ENCODE measurements around the gene SLIT3.

Gene SLIT3

DNA sequence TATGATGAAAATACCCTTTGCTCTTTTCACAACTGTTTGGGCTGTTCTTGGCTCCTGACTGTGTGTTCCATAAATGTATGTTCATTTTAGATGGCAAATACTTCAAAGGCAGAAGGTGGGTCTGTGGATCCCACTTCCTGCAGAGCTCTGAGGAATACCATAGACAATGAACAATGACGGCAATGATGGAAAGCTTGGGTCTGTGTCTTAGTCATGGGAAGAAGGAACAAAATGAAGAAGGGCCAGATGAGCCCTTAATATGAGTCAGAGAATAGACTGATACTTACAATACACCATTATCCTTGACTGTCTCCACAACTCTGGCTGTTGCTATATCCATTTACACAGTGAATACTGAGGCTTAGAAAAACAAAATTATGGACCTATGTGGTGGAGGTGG, 126.0 kb downstream of the SLIT3 start:
- DNase-seq (ENCODE audit: low spot score), result no peak

GRCh38 chr5:169173372-169173771, 127.6 kb downstream of the SLIT3 start:
- DNase-seq (ENCODE audit: low spot score), result no peak

DNA sequence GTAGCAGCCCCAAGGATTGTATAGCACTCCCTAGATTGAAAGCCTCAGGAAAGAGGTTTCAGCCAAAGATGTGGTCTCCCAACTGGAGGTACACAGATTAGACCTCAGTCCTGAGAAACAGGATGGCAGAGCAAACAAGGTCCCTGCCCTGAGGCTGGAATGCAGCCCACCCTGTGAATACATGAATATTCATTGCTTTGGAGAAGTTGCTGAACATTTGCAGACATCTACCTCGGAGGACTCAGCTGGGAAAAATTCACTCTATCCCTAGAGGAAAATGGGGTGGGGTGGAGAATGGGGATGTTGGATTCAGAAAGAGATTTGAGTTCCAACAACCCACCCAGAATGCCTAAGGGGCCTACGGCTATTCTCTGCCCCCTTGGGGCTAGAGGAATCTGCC, 129.4 kb downstream of the SLIT3 start:
- no peak for DNase-seq (ENCODE audit: low spot score)

DNA sequence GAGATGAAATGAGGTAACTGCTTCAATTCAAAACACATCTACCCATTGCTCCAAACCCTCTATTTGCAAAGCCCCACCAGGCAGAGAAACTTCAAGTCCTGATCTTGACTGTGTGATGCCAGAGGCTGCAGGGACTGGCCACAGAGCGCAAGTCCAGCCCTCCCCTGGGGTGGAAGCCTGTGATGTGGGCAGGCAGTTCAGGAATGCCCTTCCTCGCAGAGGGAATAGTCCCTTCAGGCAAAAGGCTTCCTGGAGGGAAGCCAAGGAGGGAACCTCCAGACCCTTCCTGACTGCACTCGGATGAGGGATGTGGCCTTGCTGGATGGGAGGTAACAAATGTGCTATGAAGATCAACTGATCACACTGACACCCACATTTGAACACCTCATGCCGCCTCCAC, 131.2 kb downstream of the SLIT3 start:
- DNase-seq (ENCODE audit: low spot score), result no peak

DNA sequence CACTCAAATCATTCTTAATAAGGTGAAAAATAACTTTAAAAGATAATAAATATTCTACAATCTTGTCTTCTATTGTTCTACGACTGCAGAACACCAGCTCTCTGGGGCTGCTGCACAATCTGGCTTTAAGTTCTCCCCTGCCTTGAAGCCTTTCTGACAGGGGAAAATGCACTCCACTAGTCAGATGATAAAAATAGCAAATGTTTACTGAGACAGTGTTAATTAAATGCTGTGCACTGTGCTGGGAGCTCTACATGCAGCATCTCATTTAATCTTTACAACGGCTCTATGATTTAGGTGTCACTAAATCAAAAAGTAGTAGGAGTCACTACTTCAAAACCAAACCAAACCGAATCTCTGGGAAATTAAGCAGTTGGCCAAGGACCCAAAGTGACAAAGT, 132.7 kb downstream of the SLIT3 start:
- no peak for DNase-seq (ENCODE audit: low spot score)

- DNase-seq (ENCODE audit: low spot score), result no peak
Measured at GRCh38 chr5:169166078-169166477, 134.9 kb downstream of the SLIT3 start.

DNA sequence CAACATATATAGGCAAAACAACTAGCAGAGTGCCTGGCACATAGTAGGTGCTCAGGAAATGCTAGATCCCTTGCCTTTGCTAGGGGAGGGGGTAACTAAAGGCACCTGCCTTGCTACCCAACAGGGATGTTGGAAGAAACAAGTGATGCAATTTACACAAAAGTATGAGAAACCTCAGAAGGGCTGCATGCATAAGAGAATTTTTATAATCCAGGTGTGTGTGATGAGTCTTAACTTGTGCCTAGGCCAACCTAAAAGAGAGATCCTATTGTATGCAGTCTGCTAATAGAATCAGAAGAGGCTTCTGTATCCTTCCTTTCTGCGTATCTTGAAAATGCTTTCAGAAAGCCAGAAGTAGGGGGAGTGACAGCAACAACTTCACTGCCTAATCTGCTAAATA, 135.9 kb downstream of the SLIT3 start:
- no peak for DNase-seq (ENCODE audit: low spot score)

GRCh38 chr5:169164481-169164925, 136.4 kb downstream of the SLIT3 start:
- DNase-seq (ENCODE audit: low spot score), result no peak

GRCh38 chr5:169162407-169162806, 138.5 kb downstream of the SLIT3 start:
- DNase-seq (ENCODE audit: low spot score), result no peak

- DNase-seq (ENCODE audit: low spot score), result no peak
Measured at GRCh38 chr5:169161022-169161680, 139.8 kb downstream of the SLIT3 start.

- DNase-seq (ENCODE audit: low spot score), result no peak
Measured at GRCh38 chr5:169160405-169160901, 140.5 kb downstream of the SLIT3 start.

- no peak for DNase-seq (ENCODE audit: low spot score)
Measured at GRCh38 chr5:169158764-169159163, 142.2 kb downstream of the SLIT3 start.

GRCh38 chr5:169157064-169157463, 143.9 kb downstream of the SLIT3 start:
- DNase-seq (ENCODE audit: low spot score), result no peak

DNA sequence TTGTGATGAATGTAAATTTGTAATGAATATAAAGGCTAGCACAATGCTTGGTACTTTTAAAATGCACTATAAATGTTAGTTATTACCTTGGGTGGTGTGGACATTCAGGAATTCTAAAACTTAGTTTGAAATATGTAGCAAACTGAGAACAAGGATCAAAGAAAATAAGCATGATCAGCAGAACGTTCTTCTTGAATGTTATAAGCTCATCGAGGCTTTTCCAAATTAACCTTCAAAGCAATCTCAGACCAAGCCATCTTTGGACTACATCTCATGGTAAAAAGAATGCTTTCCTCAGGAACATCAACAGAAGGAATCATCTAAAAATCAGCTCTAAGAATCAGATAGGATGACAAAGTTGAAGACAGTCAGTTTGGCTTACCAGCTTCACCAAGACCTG, 146.3 kb downstream of the SLIT3 start:
- no peak for DNase-seq (ENCODE audit: low spot score)

DNA sequence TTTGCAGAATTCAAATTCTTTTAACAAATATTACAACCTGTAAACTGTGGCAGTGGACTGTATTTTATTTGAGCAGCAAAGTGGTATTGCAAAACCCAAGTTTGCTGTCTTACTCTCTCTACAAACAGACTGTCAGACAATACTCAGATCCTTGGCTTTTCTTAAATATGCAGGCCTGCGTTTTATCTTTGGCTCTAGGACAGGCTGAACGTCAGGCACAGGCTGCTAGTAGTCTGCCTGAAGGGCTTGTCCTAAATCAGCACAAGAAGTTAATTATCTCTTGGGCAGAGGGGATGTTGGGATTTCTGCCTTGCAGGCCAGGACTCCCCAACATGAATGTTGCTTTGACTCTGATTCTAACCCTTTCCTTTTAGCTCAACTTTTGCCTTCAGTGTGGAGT, 147.5 kb downstream of the SLIT3 start:
- no peak for DNase-seq (ENCODE audit: low spot score)

DNA sequence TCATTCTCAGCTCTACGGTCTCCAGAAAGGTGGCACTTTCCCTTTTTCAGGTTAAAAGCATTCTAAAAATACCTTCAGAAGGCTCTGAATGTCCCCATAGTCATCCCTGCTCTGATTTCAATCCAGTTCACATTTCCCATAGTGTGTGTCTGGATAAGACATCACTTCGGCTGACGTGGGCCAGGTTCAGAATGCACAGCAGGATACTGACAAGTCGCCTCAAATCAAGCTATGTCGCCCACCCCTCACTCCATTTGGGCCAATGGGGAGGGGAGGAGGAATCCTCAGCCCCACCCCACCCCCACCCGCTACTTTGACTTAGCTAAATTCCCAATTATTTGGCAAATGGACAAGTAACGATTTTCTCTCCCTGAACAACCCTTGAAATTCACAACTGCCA, 148.0 kb downstream of the SLIT3 start:
- no peak for DNase-seq (ENCODE audit: low spot score)

GRCh38 chr5:169152453-169152852, 148.5 kb downstream of the SLIT3 start:
- no peak for DNase-seq (ENCODE audit: low spot score)

DNA sequence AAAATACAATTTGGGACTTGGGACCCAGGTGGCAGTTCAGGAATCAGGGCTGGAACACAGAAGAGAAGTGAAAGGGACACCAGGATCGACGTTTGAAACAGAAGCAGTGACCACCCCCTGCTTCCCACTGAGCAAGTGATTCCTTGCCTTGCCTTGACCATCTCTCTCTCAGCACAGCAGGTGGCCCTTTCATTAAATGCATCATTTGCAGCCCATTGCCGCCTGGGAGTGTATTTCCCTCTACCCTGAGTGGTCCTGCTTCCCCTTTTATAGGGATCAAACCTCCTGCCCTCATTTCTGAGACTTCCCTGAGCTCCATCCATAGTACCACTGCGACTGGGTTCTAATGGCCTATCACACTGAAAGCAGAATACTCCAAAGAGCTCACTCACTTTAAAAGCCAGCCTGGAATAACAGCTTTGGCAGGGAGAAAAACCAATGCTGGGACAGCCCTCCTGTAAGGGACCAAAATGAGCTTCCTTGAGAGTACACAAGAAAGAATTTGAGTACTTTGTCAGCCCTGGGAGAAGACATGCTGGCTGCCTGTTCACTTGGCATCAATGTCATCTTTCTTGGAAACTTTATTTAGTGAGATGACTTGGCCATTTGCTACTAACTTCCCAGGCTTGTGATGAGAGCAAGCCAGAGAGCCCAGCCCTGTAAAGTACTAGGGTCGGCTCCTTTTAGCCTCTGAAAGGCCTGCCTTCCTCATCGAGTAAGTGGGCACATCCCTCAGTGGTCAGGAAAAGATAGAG, 149.7 kb downstream of the SLIT3 start:
- DNase-seq (ENCODE audit: low spot score), result no peak

DNA sequence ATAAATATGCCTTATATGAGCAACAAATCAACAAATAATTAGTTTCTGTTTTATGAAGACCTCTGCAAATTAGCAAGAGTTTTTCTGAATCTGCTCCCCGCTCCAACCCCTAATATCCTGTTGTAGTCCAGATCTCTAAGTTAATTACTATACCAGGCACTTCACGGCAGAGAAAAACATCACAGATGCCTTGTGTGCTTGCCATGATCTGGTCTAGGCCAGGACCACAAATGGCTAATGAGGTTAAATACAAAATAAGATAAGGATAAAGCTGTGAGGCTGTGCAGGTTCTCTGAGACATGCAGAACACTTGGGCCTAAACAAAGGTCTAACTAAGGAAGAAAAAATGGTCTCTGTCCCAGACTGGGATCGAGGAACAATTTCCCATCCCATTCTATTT, 150.8 kb downstream of the SLIT3 start:
- DNase-seq (ENCODE audit: low spot score), result no peak

- no peak for DNase-seq (ENCODE audit: low spot score)
Measured at GRCh38 chr5:169149317-169149716, 151.6 kb downstream of the SLIT3 start.

DNA sequence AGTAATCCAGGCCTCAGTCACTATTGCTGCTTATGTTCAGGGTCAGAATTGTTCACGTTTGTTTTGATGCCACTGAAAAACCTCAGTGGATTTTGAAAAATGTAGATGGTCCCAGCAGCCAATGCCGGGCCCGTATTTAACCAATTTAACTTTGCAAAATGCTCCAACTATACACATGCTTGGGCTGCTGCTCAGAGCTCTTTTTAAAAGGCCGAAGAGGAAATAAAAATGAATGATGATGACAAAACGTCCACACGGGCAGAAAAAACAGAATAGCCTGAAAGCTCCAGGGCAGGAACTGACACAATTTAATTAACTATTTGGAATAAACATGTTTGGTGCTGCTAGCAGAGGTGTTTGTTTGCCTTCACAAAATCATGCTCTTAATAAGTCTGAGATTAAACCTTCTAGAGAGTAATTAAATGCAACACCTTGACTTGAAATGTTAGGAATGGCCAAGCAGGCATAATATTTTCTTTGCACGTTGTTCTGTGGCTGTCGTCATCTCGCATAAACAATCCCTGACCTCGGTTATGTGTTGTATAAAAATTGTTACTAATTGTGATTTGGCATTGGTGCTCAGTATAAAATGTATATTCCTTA, 152.7 kb downstream of the SLIT3 start:
- DNase-seq (ENCODE audit: low spot score), result no peak

GRCh38 chr5:169147534-169147933, 153.4 kb downstream of the SLIT3 start:
- DNase-seq (ENCODE audit: low spot score), result no peak

DNA sequence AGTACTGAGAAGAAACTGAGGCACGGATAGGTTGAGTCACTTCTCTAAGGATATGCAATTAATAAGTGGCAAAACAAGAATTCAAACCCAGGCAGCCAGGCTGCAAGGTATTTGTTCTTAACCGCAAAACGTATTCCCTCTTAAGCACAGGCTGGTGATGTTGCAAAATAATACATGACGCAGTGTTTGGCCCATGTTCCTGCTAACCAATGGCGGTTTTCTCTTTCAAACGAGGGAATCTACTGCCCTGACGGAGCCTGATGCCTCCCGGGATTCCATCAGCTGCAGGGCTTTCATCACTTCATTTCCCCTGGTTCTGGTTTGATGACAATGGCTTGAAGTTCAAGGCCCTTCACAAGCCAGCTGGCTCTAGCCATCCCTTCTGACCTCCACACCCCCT, 154.8 kb downstream of the SLIT3 start:
- no peak for DNase-seq (ENCODE audit: low spot score)
